Measurements from ENCODE around the gene NUAK2.
A peak's percentile ranks its signal among the peaks of the same experiment; 100 is the strongest.

The NUAK2 gene

GRCh38 chr1:205259998-205260397 is 61.5 kb downstream of the NUAK2 start:
- ATAC-seq, result no peak

GRCh38 chr1:205259324-205259832 is 62.2 kb downstream of the NUAK2 start:
- TF ChIP-seq ZFP30 (CRISPR knock-in tag; IDR thresholded peaks at IDR 0.05) (no peak), ZNF70 (CRISPR knock-in tag; IDR thresholded peaks at IDR 0.05) (no peak), ZNF8 (CRISPR knock-in tag; IDR thresholded peaks at IDR 0.05) (no peak), CREB5 (CRISPR knock-in tag; IDR thresholded peaks at IDR 0.05; ENCODE audit: low read depth) (no peak), TCF4 (CRISPR knock-in tag; IDR thresholded peaks at IDR 0.05; ENCODE audit: borderline replicate concordance) (no peak), SNAI2 (CRISPR knock-in tag; IDR thresholded peaks at IDR 0.05) (no peak), BACH2 (CRISPR knock-in tag; IDR thresholded peaks at IDR 0.05; ENCODE audit: borderline replicate concordance) (no peak), ESRRG (CRISPR knock-in tag; IDR thresholded peaks at IDR 0.05) (no peak), ARNTL (CRISPR knock-in tag; IDR thresholded peaks at IDR 0.05; ENCODE audit: borderline replicate concordance, low read depth) (no peak), OSR1 (CRISPR knock-in tag; IDR thresholded peaks at IDR 0.05) (no peak)
- ATAC-seq, result no peak

More at GRCh38 chr1:205259998-205260397, 61.5 kb downstream of the NUAK2 start:
- TF ChIP-seq ARNTL (CRISPR knock-in tag; IDR thresholded peaks at IDR 0.05; ENCODE audit: borderline replicate concordance, low read depth), result no peak
- no peak for TF ChIP-seq CSDC2 (CRISPR knock-in tag; IDR thresholded peaks at IDR 0.05)
- no peak for TF ChIP-seq ZFP3 (CRISPR knock-in tag; IDR thresholded peaks at IDR 0.05)

GRCh38 chr1:205258719-205259118 is 62.8 kb downstream of the NUAK2 start:
- ATAC-seq, result peak; percentile 45

More at GRCh38 chr1:205258719-205259118, 62.8 kb downstream of the NUAK2 start:
- TF ChIP-seq CSRNP3 (CRISPR knock-in tag; IDR thresholded peaks at IDR 0.05), result no peak
- TF ChIP-seq ARNTL (CRISPR knock-in tag; IDR thresholded peaks at IDR 0.05; ENCODE audit: borderline replicate concordance, low read depth), result no peak
- no peak for TF ChIP-seq SNAI2 (CRISPR knock-in tag; IDR thresholded peaks at IDR 0.05)
- TF ChIP-seq ESRRG (CRISPR knock-in tag; IDR thresholded peaks at IDR 0.05), result no peak
- TF ChIP-seq PATZ1 (CRISPR knock-in tag; IDR thresholded peaks at IDR 0.05; ENCODE audit: borderline replicate concordance), result no peak
- TF ChIP-seq ZC3H10 (CRISPR knock-in tag; IDR thresholded peaks at IDR 0.05), result no peak
- TF ChIP-seq ZNF8 (CRISPR knock-in tag; IDR thresholded peaks at IDR 0.05), result no peak
- no peak for TF ChIP-seq CREB5 (CRISPR knock-in tag; IDR thresholded peaks at IDR 0.05; ENCODE audit: low read depth)
- TF ChIP-seq TSHZ2 (CRISPR knock-in tag; IDR thresholded peaks at IDR 0.05), result no peak
- no peak for TF ChIP-seq POU6F1 (CRISPR knock-in tag; IDR thresholded peaks at IDR 0.05; ENCODE audit: borderline replicate concordance, low read depth)
- no peak for TF ChIP-seq TOX (CRISPR knock-in tag; IDR thresholded peaks at IDR 0.05; ENCODE audit: borderline replicate concordance)
- no peak for TF ChIP-seq GLIS3 (CRISPR knock-in tag; IDR thresholded peaks at IDR 0.05)
- TF ChIP-seq PPARA (CRISPR knock-in tag; IDR thresholded peaks at IDR 0.05; ENCODE audit: borderline replicate concordance), result no peak
- no peak for TF ChIP-seq ZFP3 (CRISPR knock-in tag; IDR thresholded peaks at IDR 0.05)
- no peak for TF ChIP-seq CSDC2 (CRISPR knock-in tag; IDR thresholded peaks at IDR 0.05)
- no peak for TF ChIP-seq ZFP30 (CRISPR knock-in tag; IDR thresholded peaks at IDR 0.05)
- TF ChIP-seq ZNF70 (CRISPR knock-in tag; IDR thresholded peaks at IDR 0.05), result no peak

Measured in SK-N-SH treated with all-trans-retinoic acid at 6 μM for 48 hours (cell line).